ENCODE data around the gene NSD2. TPM values are rescaled to one million over a fixed set of nuclear protein-coding genes. Genes with fewer than 3 reads are reported as not detected.

NSD2 gene
- total and polyA plus RNA-seq, 9 of the 15 experiments (the other 6 are each of a cell fraction or from before 2014, with no cell fraction given): 6.4 to 126 (median 58.8) TPM

DNA sequence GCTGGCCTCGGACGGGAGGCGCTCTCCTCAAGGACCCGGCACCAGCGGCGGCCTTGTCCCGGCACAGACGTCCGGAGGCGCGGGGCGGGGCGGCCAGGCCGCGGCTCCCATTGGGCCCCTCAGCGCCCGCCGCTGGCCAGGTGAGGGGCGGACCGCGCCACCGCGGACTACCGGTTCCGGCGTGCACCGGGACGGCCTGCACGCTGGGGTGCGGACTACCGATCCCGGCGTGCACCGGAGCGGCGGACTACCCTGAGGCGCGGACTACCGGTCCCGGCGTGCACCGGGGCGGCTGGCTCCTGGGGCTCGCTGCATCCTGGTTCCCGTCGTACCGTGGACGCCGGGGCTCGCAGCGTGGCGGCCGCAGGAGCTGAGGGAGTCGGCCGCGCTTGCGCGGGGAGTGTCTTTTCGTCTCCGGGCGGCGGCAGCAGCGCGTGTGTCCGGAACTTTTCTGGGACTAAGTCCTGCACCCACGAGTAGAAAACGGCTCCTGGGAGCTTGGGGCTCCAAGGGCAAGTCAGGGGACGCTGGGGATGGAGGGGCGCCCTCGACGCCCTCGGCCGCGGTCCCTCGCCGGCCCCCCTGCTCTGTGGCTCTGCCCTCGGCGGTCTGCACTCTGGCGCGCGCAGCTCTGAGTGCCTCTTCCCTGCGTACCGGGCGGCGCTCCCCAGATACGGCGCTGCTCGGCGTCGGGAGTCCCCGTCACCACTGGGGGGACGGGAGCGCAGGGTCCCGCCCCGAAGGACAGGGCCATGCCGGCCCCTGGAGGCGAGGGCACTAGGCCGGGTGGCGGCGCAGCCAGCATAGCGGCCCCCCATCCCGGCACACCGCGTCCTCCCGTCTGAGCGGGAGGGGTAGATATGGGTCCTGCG, 14.9 kb upstream of the NSD2 start, which contains the start of gene LETM1 (continued):
- TF ChIP-seq, protein P1, sequence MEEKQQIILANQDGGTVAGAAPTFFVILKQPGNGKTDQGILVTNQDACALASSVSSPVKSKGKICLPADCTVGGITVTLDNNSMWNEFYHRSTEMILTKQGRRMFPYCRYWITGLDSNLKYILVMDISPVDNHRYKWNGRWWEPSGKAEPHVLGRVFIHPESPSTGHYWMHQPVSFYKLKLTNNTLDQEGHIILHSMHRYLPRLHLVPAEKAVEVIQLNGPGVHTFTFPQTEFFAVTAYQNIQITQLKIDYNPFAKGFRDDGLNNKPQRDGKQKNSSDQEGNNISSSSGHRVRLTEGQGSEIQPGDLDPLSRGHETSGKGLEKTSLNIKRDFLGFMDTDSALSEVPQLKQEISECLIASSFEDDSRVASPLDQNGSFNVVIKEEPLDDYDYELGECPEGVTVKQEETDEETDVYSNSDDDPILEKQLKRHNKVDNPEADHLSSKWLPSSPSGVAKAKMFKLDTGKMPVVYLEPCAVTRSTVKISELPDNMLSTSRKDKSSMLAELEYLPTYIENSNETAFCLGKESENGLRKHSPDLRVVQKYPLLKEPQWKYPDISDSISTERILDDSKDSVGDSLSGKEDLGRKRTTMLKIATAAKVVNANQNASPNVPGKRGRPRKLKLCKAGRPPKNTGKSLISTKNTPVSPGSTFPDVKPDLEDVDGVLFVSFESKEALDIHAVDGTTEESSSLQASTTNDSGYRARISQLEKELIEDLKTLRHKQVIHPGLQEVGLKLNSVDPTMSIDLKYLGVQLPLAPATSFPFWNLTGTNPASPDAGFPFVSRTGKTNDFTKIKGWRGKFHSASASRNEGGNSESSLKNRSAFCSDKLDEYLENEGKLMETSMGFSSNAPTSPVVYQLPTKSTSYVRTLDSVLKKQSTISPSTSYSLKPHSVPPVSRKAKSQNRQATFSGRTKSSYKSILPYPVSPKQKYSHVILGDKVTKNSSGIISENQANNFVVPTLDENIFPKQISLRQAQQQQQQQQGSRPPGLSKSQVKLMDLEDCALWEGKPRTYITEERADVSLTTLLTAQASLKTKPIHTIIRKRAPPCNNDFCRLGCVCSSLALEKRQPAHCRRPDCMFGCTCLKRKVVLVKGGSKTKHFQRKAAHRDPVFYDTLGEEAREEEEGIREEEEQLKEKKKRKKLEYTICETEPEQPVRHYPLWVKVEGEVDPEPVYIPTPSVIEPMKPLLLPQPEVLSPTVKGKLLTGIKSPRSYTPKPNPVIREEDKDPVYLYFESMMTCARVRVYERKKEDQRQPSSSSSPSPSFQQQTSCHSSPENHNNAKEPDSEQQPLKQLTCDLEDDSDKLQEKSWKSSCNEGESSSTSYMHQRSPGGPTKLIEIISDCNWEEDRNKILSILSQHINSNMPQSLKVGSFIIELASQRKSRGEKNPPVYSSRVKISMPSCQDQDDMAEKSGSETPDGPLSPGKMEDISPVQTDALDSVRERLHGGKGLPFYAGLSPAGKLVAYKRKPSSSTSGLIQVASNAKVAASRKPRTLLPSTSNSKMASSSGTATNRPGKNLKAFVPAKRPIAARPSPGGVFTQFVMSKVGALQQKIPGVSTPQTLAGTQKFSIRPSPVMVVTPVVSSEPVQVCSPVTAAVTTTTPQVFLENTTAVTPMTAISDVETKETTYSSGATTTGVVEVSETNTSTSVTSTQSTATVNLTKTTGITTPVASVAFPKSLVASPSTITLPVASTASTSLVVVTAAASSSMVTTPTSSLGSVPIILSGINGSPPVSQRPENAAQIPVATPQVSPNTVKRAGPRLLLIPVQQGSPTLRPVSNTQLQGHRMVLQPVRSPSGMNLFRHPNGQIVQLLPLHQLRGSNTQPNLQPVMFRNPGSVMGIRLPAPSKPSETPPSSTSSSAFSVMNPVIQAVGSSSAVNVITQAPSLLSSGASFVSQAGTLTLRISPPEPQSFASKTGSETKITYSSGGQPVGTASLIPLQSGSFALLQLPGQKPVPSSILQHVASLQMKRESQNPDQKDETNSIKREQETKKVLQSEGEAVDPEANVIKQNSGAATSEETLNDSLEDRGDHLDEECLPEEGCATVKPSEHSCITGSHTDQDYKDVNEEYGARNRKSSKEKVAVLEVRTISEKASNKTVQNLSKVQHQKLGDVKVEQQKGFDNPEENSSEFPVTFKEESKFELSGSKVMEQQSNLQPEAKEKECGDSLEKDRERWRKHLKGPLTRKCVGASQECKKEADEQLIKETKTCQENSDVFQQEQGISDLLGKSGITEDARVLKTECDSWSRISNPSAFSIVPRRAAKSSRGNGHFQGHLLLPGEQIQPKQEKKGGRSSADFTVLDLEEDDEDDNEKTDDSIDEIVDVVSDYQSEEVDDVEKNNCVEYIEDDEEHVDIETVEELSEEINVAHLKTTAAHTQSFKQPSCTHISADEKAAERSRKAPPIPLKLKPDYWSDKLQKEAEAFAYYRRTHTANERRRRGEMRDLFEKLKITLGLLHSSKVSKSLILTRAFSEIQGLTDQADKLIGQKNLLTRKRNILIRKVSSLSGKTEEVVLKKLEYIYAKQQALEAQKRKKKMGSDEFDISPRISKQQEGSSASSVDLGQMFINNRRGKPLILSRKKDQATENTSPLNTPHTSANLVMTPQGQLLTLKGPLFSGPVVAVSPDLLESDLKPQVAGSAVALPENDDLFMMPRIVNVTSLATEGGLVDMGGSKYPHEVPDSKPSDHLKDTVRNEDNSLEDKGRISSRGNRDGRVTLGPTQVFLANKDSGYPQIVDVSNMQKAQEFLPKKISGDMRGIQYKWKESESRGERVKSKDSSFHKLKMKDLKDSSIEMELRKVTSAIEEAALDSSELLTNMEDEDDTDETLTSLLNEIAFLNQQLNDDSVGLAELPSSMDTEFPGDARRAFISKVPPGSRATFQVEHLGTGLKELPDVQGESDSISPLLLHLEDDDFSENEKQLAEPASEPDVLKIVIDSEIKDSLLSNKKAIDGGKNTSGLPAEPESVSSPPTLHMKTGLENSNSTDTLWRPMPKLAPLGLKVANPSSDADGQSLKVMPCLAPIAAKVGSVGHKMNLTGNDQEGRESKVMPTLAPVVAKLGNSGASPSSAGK (IDR thresholded peaks at IDR 0.05): peak; percentile 81
- TF ChIP-seq BRF1 (IDR thresholded peaks at IDR 0.05; ENCODE audit: borderline replicate concordance, extremely low read depth, insufficient read length): no peak
- no peak for TF ChIP-seq PTTG1 (tag; IDR thresholded peaks at IDR 0.05; ENCODE audit: low read depth)
- no peak for TF ChIP-seq MYBL2 (IDR thresholded peaks at IDR 0.05; ENCODE audit: low read depth)
- TF ChIP-seq MYBL2 (CRISPR knock-in tag; IDR thresholded peaks at IDR 0.05; ENCODE audit: borderline replicate concordance): no peak
- TF ChIP-seq POLR2A (conservative IDR thresholded peaks at IDR 0.05): peak; percentile 90
- TF ChIP-seq, protein P2, sequence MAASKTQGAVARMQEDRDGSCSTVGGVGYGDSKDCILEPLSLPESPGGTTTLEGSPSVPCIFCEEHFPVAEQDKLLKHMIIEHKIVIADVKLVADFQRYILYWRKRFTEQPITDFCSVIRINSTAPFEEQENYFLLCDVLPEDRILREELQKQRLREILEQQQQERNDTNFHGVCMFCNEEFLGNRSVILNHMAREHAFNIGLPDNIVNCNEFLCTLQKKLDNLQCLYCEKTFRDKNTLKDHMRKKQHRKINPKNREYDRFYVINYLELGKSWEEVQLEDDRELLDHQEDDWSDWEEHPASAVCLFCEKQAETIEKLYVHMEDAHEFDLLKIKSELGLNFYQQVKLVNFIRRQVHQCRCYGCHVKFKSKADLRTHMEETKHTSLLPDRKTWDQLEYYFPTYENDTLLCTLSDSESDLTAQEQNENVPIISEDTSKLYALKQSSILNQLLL (CRISPR knock-in tag; IDR thresholded peaks at IDR 0.05; ENCODE audit: borderline replicate concordance): no peak
- TF ChIP-seq, protein P3, sequence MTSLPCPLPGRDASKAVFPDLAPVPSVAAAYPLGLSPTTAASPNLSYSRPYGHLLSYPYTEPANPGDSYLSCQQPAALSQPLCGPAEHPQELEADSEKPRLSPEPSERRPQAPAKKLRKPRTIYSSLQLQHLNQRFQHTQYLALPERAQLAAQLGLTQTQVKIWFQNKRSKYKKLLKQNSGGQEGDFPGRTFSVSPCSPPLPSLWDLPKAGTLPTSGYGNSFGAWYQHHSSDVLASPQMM (CRISPR knock-in tag; IDR thresholded peaks at IDR 0.05): no peak
- TF ChIP-seq SAFB (IDR thresholded peaks at IDR 0.05; ENCODE audit: borderline replicate concordance, low read depth, low read length): peak; percentile 87
- no peak for TF ChIP-seq WHSC1 (IDR thresholded peaks at IDR 0.05; ENCODE audit: low read length)
- TF ChIP-seq PTRF (tag; IDR thresholded peaks at IDR 0.05): no peak
- TF ChIP-seq, protein P4, sequence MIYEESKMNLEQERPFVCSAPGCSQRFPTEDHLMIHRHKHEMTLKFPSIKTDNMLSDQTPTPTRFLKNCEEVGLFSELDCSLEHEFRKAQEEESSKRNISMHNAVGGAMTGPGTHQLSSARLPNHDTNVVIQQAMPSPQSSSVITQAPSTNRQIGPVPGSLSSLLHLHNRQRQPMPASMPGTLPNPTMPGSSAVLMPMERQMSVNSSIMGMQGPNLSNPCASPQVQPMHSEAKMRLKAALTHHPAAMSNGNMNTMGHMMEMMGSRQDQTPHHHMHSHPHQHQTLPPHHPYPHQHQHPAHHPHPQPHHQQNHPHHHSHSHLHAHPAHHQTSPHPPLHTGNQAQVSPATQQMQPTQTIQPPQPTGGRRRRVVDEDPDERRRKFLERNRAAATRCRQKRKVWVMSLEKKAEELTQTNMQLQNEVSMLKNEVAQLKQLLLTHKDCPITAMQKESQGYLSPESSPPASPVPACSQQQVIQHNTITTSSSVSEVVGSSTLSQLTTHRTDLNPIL (CRISPR knock-in tag; IDR thresholded peaks at IDR 0.05): no peak

Data from K562 (cell line).